Endothelial cell of umbilical vein (primary cell): ENCODE data around the gene JAKMIP1. TPM values are rescaled to one million over a fixed set of nuclear protein-coding genes. Genes with fewer than 3 reads are reported as not detected.

Experiments used
- BruUV-seq: library from RNA; stranded (reverse); fragments of 400-500 nt; replicated peaks from 2 replicates; lab custom pipeline; 2021; lab: Mats Ljungman, UMichigan
- CTCF ChIA-PET: fragments of 300-600, 350-600 bp; sonication (Branson Sonifier 250); formaldehyde crosslinking; loops from one replicate; lab custom pipeline; 2021; ENCODE audit warnings: antibody characterized with exemption, inconsistent platforms; lab: Charles Lee
- POLR2A ChIA-PET: fragments of 300-600, 350-600 bp; sonication (Branson Sonifier 250); formaldehyde crosslinking; loops from one replicate; lab custom pipeline; 2021; ENCODE audit warnings: antibody characterized with exemption, inconsistent platforms; lab: Charles Lee
- DNase-seq: peaks from one replicate; pipeline ENCODE4 v3.0.0-alpha.2; 2011; ENCODE audit warnings: low read depth, low spot score
- FAIRE-seq: peaks from 2 replicates; lab custom pipeline; 2011; peaks lifted over from hg19 to GRCh38; lab: Jason Lieb, UNC
- H2AFZ ChIP-seq: 2 replicates; pipeline ENCODE4 v1.6.0; 2012; ENCODE audit warnings: low read depth, low read length, control low read depth, inconsistent platforms
- H3K27ac ChIP-seq: 2 replicates; pipeline ENCODE4 v1.5.1; 2011; ENCODE audit warnings: low read depth, mild to moderate bottlenecking, control low read depth, low read length, moderate library complexity; ENCODE audit not compliant: insufficient read depth
- H3K27me3 ChIP-seq, 2 experiments: 2 replicates each; pipeline versions ENCODE4 v1.6.0 to v1.6.1; 2011; ENCODE audit warnings: low read length in 2 of 2, mixed read lengths in 1 of 2; ENCODE audit not compliant: control insufficient read depth in 2 of 2, insufficient read depth in 2 of 2
- H3K36me3 ChIP-seq, 2 experiments: 2 replicates in 1 of 2; 3 replicates in 1 of 2; pipeline ENCODE4 v1.5.1; 2011; ENCODE audit warnings: low read length in 2 of 2, mild to moderate bottlenecking in 1 of 2, moderate library complexity in 1 of 2; ENCODE audit not compliant: control insufficient read depth in 2 of 2, insufficient read depth in 2 of 2; ENCODE audit errors: extremely low read depth in 1 of 2
- H3K4me1 ChIP-seq: 3 replicates; pipeline ENCODE4 v1.5.1; 2011; ENCODE audit warnings: mild to moderate bottlenecking, low read length; ENCODE audit not compliant: control insufficient read depth, insufficient read depth; ENCODE audit errors: extremely low read depth
- H3K4me2 ChIP-seq: 2 replicates; pipeline ENCODE4 v1.6.1; 2011; ENCODE audit warnings: low read length, control low read depth, mixed read lengths; ENCODE audit not compliant: insufficient read depth
- H3K4me3 ChIP-seq, 3 experiments: fragments of 200-600 bp in 1 of 3; sonication (generic), shearing (Covaris generic) in 1 of 3; replicated peaks in 1 of 3; 2 replicates each; pipeline ENCODE4 v1.5.1; 2011 to 2016; ENCODE audit warnings: control low read depth in 3 of 3, low read length in 3 of 3, mild to moderate bottlenecking in 2 of 3, inconsistent platforms in 1 of 3, low read depth in 1 of 3, moderate library complexity in 1 of 3; ENCODE audit not compliant: insufficient read depth in 1 of 3
- H3K79me2 ChIP-seq: 2 replicates; pipeline ENCODE4 v1.6.0; 2012; ENCODE audit warnings: low read length, inconsistent platforms; ENCODE audit not compliant: control insufficient read depth, insufficient read depth
- H3K9ac ChIP-seq: replicated peaks from 2 replicates; pipeline ENCODE3; 2011; ENCODE audit warnings: low read length, control low read depth; ENCODE audit not compliant: insufficient read depth; ENCODE audit errors: extremely low read depth
- H3K9me1 ChIP-seq: replicated peaks from 3 replicates; pipeline ENCODE4 v1.6.0; 2011; ENCODE audit warnings: mild to moderate bottlenecking, low read length; ENCODE audit not compliant: control insufficient read depth, insufficient read depth; ENCODE audit errors: extremely low read depth
- H3K9me3 ChIP-seq: replicated peaks from 2 replicates; pipeline ENCODE4 v1.5.1; 2012; ENCODE audit warnings: low read length, inconsistent platforms; ENCODE audit not compliant: control insufficient read depth, insufficient read depth
- H4K20me1 ChIP-seq: replicated peaks from 2 replicates; pipeline ENCODE3; 2011; ENCODE audit warnings: mild to moderate bottlenecking, low read length; ENCODE audit not compliant: control insufficient read depth, insufficient read depth; ENCODE audit errors: extremely low read depth
- EZH2 ChIP-seq: IDR thresholded peaks from 2 replicates; pipeline ENCODE4 v1.6.1; 2012; ENCODE audit warnings: borderline replicate concordance, low read depth, mild to moderate bottlenecking, moderate library complexity, low read length, inconsistent platforms; ENCODE audit not compliant: severe bottlenecking
- GATA2 ChIP-seq: IDR thresholded peaks from 2 replicates; pipeline ENCODE4 v1.7.0; 2011; ENCODE audit warnings: low read depth, mild to moderate bottlenecking, moderate library complexity, mixed read lengths, low read length; ENCODE audit not compliant: insufficient read length, insufficient read depth
- JUN ChIP-seq: IDR thresholded peaks from 2 replicates; pipeline ENCODE4 v1.6.1; 2011; ENCODE audit warnings: borderline replicate concordance, low read depth; ENCODE audit not compliant: insufficient read length, insufficient read depth
- MAX ChIP-seq: IDR thresholded peaks from 2 replicates; pipeline ENCODE4 v1.6.1; 2011; ENCODE audit not compliant: insufficient read depth, insufficient read length
- POLR2A ChIP-seq: IDR thresholded peaks from 2 replicates; pipeline ENCODE4 v1.6.1; 2012; ENCODE audit warnings: low read depth, mild to moderate bottlenecking, control low read depth, low read length
- POLR2AphosphoS5 ChIP-seq: IDR thresholded peaks from 2 replicates; pipeline ENCODE4 v1.6.1; 2012; ENCODE audit warnings: low read depth, mild to moderate bottlenecking, control low read depth, low read length, moderate library complexity; ENCODE audit not compliant: insufficient read depth
- dilution Hi-C: fragments of 300-500 bp; cut with MboI; formaldehyde crosslinking; loops from one replicate; pipeline ENCODE4 v1.15.0; 2019; ENCODE audit warnings: low sequenced_read_pairs; ENCODE audit not compliant: extremely low pct_ligation_motif_present
- intact Hi-C: fragments of 100-400 bp; cut with micrococcal nuclease; formaldehyde crosslinking; loops from one replicate; pipeline ENCODE4 v1.10.0; 2022
- polyA plus RNA-seq, 4 experiments: library from polyadenylated mRNA; depleted of rRNA in 3 of 4; stranded (reverse) in 3 of 4; unstranded in 1 of 4; fragments of >200 nt; gene quantifications; 2 replicates each; pipeline versions ENCODE4 v1.2.1 to v1.2.3, GENCODE V29; 2011 to 2012; ENCODE audit warnings: missing spikeins in 1 of 4
- total RNA-seq: library from RNA; stranded (reverse); gene quantifications from 2 replicates; pipeline ENCODE4 v1.2.3, GENCODE V29; 2021
- TF ChIP-seq, protein P1 (sequence below), 2 donors: IDR thresholded peaks; 1 replicate in 1 of 2; 2 replicates in 1 of 2; pipeline ENCODE4 v1.5.1; 2011; ENCODE audit warnings: low read length in 2 of 2, mild to moderate bottlenecking in 2 of 2, moderate library complexity in 2 of 2, control low read depth in 1 of 2, inconsistent platforms in 1 of 2, low read depth in 1 of 2; ENCODE audit not compliant: insufficient read depth in 1 of 2; ENCODE audit errors: extremely low read depth in 1 of 2

The JAKMIP1 gene
- total and polyA plus RNA-seq, 2 donors (not counting 3 experiments of a cell fraction or from before 2014, with no cell fraction given), result not detected

- Histone ChIP-seq H3K4me1 (no peaks in the 10 kb centered on the region), H4K20me1 (no peaks in the 10 kb centered on the region), H2AFZ (no peak overlapping the region), H3K9ac (no peak overlapping the region), H3K79me2 (no peaks in the 10 kb centered on the region), H3K4me2 (no peak overlapping the region), H3K9me3 (no peaks in the 10 kb centered on the region), H3K27me3 (no peaks in the 10 kb centered on the region), H3K4me3 (no peak overlapping the region), H3K9me1 (no peaks in the 10 kb centered on the region), H3K36me3 (no peaks in the 10 kb centered on the region), H3K27ac (no peak overlapping the region)
- peak; percentile 3 for DNase-seq
- FAIRE-seq, result no peak
- ChIA-PET POLR2A (no interaction called here), CTCF (interaction anchor here (3.2 kb wide), 1 partner anchor 89 kb away, joined by 21 read pairs; no protein-coding TSS in a partner anchor)
- dilution Hi-C loops (no loop called here), intact Hi-C loops (loop anchor here (1.0 kb wide), 1 partner anchor 90 kb away; no protein-coding TSS in a partner anchor)
- TF ChIP-seq GATA2, result no peak
- TF ChIP-seq, protein P1, sequence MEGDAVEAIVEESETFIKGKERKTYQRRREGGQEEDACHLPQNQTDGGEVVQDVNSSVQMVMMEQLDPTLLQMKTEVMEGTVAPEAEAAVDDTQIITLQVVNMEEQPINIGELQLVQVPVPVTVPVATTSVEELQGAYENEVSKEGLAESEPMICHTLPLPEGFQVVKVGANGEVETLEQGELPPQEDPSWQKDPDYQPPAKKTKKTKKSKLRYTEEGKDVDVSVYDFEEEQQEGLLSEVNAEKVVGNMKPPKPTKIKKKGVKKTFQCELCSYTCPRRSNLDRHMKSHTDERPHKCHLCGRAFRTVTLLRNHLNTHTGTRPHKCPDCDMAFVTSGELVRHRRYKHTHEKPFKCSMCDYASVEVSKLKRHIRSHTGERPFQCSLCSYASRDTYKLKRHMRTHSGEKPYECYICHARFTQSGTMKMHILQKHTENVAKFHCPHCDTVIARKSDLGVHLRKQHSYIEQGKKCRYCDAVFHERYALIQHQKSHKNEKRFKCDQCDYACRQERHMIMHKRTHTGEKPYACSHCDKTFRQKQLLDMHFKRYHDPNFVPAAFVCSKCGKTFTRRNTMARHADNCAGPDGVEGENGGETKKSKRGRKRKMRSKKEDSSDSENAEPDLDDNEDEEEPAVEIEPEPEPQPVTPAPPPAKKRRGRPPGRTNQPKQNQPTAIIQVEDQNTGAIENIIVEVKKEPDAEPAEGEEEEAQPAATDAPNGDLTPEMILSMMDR (IDR thresholded peaks at IDR 0.05; ENCODE audit: extremely low read depth in 1 of 2, insufficient read depth in 1 of 2, low read depth in 1 of 2, low read length in 2 of 2), result peak; percentile 7 to 12
- no TSS peak for BruUV-seq
Measured at GRCh38 chr4:6087669-6088341, 112.5 kb downstream of the JAKMIP1 start.

DNA sequence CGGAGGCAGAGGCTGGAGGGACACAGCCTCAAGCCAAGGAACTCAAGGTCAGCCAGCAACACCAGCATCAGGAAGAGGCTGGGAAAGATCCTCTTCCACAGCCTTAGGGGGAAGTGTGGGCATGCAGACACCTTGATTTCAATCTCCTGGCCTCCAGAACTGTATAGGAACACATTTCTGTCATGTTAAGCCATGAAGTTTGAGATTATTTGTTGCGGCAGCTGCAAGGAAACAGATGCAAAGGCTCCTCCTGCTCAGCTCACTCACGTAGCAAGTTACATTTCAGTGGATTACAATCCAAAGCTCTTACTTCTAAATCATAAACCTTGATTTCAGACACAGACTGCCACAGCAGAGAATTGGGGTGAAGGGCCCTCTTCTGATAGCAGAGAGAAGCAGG lies 113.5 kb downstream of the JAKMIP1 start:
- Histone ChIP-seq H2AFZ (no peak overlapping the region), H3K27me3 (no peaks in the 10 kb centered on the region), H3K4me3 (no peak overlapping the region), H3K9ac (no peak overlapping the region), H3K27ac (no peak overlapping the region), H3K36me3 (no peaks in the 10 kb centered on the region), H4K20me1 (no peaks in the 10 kb centered on the region), H3K9me1 (no peaks in the 10 kb centered on the region), H3K4me1 (no peaks in the 10 kb centered on the region), H3K79me2 (no peaks in the 10 kb centered on the region), H3K9me3 (no peaks in the 10 kb centered on the region), H3K4me2 (no peak overlapping the region)
- FAIRE-seq, result no peak
- DNase-seq, result no peak
- no TSS peak for BruUV-seq
- dilution Hi-C loops (no loop called here), intact Hi-C loops (loop anchor here (1.0 kb wide), 1 partner anchor 89 kb away; no protein-coding TSS in a partner anchor)
- POLR2A ChIA-PET, result no interaction called here
- no peak for TF ChIP-seq MAX
- TF ChIP-seq, protein P1 (IDR thresholded peaks at IDR 0.05; ENCODE audit: extremely low read depth in 1 of 2, insufficient read depth in 1 of 2, low read depth in 1 of 2, low read length in 2 of 2), result no peak
- TF ChIP-seq JUN, result no peak
- TF ChIP-seq POLR2AphosphoS5, result no peak
- no peak for TF ChIP-seq GATA2
- no peak for TF ChIP-seq EZH2
- TF ChIP-seq POLR2A, result no peak
- CTCF ChIA-PET, result interaction anchor here (3.2 kb wide), 1 partner anchor 88 kb away, joined by 21 read pairs; no protein-coding TSS in a partner anchor
